RWPE1 (cell line): ENCODE data around the gene CRHR2.

ENCODE experiments used
- CTCF ChIA-PET: fragments of 350-600 bp; sonication (Branson Sonifier 250); formaldehyde crosslinking; extraction: SDS; loops from one replicate; lab custom pipeline; 2021; lab: Yijun Ruan, JAX
- POLR2A ChIA-PET: fragments of 400-600 bp; formaldehyde crosslinking; extraction: SDS; loops from one replicate; lab custom pipeline; 2020; ENCODE audit warnings: antibody characterized with exemption; ENCODE audit not compliant: low non-redundant PET; lab: Yijun Ruan, JAX
- DNase-seq: peaks from one replicate; pipeline ENCODE4 v3.0.0; 2012; ENCODE audit warnings: low spot score
- H3K27ac ChIP-seq: fragments of 450-650 bp; 2 replicates; pipeline ENCODE4 v1.5.1; 2017
- CTCF ChIP-seq: fragments of 450-650 bp; conservative IDR thresholded peaks from 2 replicates; pipeline ENCODE4 v1.5.1; 2017; ENCODE audit warnings: low read depth, mild to moderate bottlenecking

CRHR2 gene

DNA sequence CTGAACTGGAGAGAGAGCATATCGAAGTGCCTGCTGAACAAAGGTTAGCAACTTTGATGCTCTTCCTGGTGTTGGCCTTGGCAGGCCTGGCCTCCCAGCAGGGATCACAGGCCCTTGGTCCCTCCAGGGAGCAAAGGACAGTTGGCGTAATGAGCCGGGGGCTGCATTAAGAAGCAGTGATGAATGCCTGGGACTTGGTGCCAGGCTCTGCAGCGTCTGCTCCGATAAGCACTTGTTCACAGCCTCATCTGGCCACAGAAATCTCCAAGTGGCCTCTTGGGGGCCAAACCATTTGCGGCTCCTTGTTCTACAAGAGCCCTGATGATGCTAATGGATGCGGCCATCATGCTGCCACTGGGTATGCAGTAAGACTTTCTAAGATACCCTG, 31.8 kb downstream of the CRHR2 start:
- no peak overlapping the region for H3K27ac ChIP-seq
- no peak for TF ChIP-seq CTCF
- no peak for DNase-seq
- POLR2A ChIA-PET = no interaction called here
- CTCF ChIA-PET = no interaction called here

DNA sequence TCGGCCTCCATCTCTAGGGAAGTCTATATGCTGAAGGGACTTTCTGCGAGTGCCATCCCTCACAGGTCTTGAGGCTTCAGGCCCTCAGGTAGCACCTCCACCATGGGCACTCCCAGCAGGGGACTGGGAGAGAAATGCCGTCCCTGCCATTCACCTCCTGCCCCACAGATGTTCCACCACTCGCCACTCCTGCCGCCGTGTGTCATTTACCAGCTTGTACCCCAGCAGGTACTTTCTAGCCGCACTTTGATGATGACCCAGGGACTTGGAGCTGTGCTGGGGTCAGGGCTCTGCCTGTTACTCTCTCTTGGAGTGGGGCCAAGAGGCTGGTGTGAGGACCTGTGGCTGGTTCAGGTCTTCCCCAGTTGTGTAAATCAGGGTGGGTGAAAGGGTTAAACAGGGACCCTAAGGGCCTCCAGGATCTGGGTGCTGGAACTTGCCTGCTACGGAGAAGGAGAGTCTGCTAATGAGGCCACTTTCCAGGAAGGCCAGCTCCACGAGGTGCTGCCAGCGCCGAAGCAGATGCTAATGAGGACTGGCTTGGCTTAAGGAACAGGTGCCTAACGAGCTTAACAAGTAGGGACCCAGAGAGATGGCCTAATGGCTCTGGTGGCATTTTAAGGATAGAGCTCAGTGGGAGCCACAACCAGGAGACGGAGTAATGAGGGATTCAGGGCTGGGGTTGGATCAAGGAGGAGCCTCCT, 32.4 kb downstream of the CRHR2 start:
- DNase-seq = no peak
- no peak overlapping the region for H3K27ac ChIP-seq
- no peak for TF ChIP-seq CTCF
- ChIA-PET POLR2A (no interaction called here), CTCF (no interaction called here)

- no peak for DNase-seq
- CTCF ChIA-PET = no interaction called here
- POLR2A ChIA-PET = no interaction called here
- no peak for TF ChIP-seq CTCF
- H3K27ac ChIP-seq = no peak overlapping the region
These were observed 33.3 kb downstream of the CRHR2 start for GRCh38 chr7:30648744-30649540.

GRCh38 chr7:30647589-30648364, 34.5 kb downstream of the CRHR2 start:
- ChIA-PET POLR2A (no interaction called here), CTCF (no interaction called here)
- H3K27ac ChIP-seq = no peak overlapping the region
- no peak for TF ChIP-seq CTCF
- DNase-seq = no peak

GRCh38 chr7:30646154-30646553, 36.1 kb downstream of the CRHR2 start:
- CTCF ChIA-PET = no interaction called here
- H3K27ac ChIP-seq = no peak overlapping the region
- POLR2A ChIA-PET = no interaction called here
- no peak for DNase-seq
- TF ChIP-seq CTCF = no peak

DNA sequence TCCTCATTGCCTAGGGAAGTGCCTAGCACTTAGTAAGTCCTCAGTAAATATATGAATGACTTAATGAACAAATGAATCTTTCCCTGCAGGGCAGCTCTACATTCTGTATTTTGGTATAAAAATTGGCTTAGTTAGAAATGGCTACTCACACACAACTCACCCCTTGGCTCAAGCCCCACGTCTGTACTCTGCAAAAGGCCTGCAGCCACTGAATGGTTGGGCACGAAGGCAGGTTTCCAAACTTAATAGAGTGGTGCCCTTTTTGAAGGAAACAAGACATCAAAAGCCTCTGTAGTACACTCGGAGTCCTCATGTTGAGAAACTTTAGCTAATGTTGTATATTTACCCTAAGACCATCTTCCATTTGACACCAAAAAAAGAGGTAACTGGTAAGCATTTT, 36.6 kb downstream of the CRHR2 start:
- H3K27ac ChIP-seq = no peak overlapping the region
- TF ChIP-seq CTCF = no peak
- DNase-seq = no peak
- ChIA-PET POLR2A (no interaction called here), CTCF (no interaction called here)
